Measurements from ENCODE around the gene C19orf85.

C19orf85 gene

DNA sequence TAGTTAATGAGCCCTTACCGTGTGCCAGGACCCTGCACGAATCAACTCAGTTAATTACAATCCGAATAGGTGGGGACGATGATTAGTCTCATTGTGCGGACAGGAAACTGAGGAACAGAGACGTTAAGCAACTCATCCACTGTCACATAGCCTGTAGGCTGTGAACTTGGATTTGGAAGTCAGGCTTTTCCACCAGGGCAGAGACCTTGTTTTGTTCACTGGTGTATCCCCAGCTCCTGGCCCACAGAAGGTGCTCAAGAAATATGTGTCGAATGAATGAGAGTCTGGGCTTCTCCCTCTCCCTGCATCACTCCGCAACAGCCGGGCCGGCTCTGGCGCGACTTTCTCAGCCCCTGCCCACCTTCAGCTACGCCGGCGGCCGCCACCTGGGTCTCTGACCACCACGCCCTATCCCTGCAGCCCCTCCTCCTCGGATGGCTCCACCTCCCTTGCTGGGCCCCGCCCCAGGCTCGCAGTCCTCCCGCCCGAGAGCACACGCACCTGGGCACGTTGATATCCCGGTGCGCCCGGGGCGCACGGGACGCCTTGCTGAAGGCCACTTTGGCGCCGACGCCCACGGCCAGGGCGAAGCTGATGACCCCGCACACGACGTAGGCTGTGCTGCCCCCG is 22.7 kb downstream of the C19orf85 start:
- Histone ChIP-seq H3K4me1 (ENCODE audit: control insufficient read depth in 1 of 2, insufficient read depth in 2 of 2, low read length in 2 of 2) (peaks cover 0 to 12% of the 10 kb centered on the region in 2 donors), H3K4me3 (ENCODE audit: low read depth in 1 of 2, low read length in 2 of 2) (no peak overlapping the region), H3K36me3 (ENCODE audit: control insufficient read depth in 1 of 2, insufficient read depth in 2 of 2, low read length in 2 of 2) (no peaks in the 10 kb centered on the region), H3K27ac (ENCODE audit: low read length) (no peak overlapping the region), H3K9me3 (ENCODE audit: control insufficient read depth in 1 of 2, low read length in 2 of 2) (no peaks in the 10 kb centered on the region), H3K27me3 (ENCODE audit: low read depth, low read length) (peaks cover 50% of the 10 kb centered on the region)

GRCh38 chr19:55441319-55441691 is 23.2 kb downstream of the C19orf85 start:
- Histone ChIP-seq H3K4me1 (ENCODE audit: control insufficient read depth in 1 of 2, insufficient read depth in 2 of 2, low read length in 2 of 2) (peaks cover 0 to 12% of the 10 kb centered on the region in 2 donors), H3K9me3 (ENCODE audit: control insufficient read depth in 1 of 2, low read length in 2 of 2) (no peaks in the 10 kb centered on the region), H3K36me3 (ENCODE audit: control insufficient read depth in 1 of 2, insufficient read depth in 2 of 2, low read length in 2 of 2) (no peaks in the 10 kb centered on the region), H3K27ac (ENCODE audit: low read length) (no peak overlapping the region), H3K4me3 (ENCODE audit: low read depth in 1 of 2, low read length in 2 of 2) (no peak overlapping the region), H3K27me3 (ENCODE audit: low read depth, low read length) (peaks cover 50% of the 10 kb centered on the region)

DNA sequence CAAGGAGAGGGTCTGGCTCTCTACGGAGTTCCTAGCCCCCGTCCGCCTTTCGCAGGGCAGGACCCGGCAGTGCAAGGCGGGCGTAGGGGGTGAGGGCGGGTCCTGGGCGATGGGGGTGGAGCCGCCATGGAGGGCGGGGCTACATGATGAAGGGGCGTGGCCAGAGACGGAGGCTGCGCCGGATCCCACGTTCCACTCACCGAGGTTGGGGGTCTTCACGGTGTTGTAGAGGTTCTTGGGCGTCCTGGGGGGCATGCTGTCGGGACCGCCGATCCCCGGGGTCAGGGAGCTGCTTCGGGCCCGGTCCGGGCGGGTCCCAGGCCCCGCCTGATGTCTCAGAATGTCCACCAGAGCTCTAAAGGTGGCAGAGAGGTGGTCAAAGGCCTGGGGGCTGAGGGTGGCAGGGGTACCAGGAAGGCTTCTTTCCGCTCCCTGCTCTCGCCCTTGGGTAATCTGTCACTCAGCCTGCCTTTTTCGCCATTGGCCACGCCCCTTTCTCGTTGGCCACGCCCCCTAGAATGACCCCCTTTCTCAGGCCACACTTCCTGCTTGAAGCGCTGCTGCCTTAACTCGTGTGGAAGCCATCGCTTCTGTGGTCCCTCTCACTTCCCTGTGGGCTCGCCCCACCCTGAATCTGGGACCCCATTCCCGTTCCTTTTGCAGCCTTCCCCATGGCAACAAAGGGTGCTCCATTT is 24.0 kb downstream of the C19orf85 start:
- Histone ChIP-seq H3K27me3 (ENCODE audit: low read depth, low read length) (peaks cover 50% of the 10 kb centered on the region), H3K9me3 (ENCODE audit: control insufficient read depth in 1 of 2, low read length in 2 of 2) (no peaks in the 10 kb centered on the region), H3K36me3 (ENCODE audit: control insufficient read depth in 1 of 2, insufficient read depth in 2 of 2, low read length in 2 of 2) (no peaks in the 10 kb centered on the region), H3K4me1 (ENCODE audit: control insufficient read depth in 1 of 2, insufficient read depth in 2 of 2, low read length in 2 of 2) (peaks cover 0 to 12% of the 10 kb centered on the region in 2 donors), H3K4me3 (ENCODE audit: low read depth in 1 of 2, low read length in 2 of 2) (no peak overlapping the region), H3K27ac (ENCODE audit: low read length) (no peak overlapping the region)

DNA sequence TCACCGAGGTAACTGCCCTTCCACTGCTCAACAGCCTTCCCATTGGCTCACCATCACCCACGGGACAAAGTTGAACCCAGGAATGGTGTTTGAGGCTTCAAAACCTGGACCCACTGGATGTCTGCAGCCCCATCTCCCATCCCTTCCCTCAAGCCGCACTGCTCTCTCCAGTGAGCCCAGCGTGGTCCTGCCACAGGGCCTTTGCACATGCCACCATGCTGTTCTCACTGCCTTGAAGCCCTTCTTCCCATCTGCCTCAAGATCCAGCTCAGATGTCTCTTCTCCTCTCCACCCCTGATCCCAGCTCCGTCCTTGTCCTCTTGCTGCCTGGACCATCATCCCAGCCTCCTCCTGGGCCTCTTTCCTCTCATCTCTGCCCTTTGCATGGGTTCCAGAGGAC is 25.5 kb downstream of the C19orf85 start:
- no peaks in the 10 kb centered on the region for H3K9me3 ChIP-seq (ENCODE audit: control insufficient read depth in 1 of 2, low read length in 2 of 2)
- no peaks in the 10 kb centered on the region for H3K36me3 ChIP-seq (ENCODE audit: control insufficient read depth in 1 of 2, insufficient read depth in 2 of 2, low read length in 2 of 2)
- H3K4me3 ChIP-seq (ENCODE audit: low read depth in 1 of 2, low read length in 2 of 2), result no peak overlapping the region
- H3K4me1 ChIP-seq (ENCODE audit: control insufficient read depth in 1 of 2, insufficient read depth in 2 of 2, low read length in 2 of 2), result peaks cover 0 to 12% of the 10 kb centered on the region in 2 donors
- peaks cover 48% of the 10 kb centered on the region for H3K27me3 ChIP-seq (ENCODE audit: low read depth, low read length)
- no peak overlapping the region for H3K27ac ChIP-seq (ENCODE audit: low read length)

- no peak overlapping the region for H3K4me3 ChIP-seq (ENCODE audit: low read depth in 1 of 2, low read length in 2 of 2)
- H3K36me3 ChIP-seq (ENCODE audit: control insufficient read depth in 1 of 2, insufficient read depth in 2 of 2, low read length in 2 of 2), result no peaks in the 10 kb centered on the region
- H3K27me3 ChIP-seq (ENCODE audit: low read depth, low read length), result peaks cover 52% of the 10 kb centered on the region
- no peaks in the 10 kb centered on the region for H3K9me3 ChIP-seq (ENCODE audit: control insufficient read depth in 1 of 2, low read length in 2 of 2)
- H3K27ac ChIP-seq (ENCODE audit: low read length), result no peak overlapping the region
- H3K4me1 ChIP-seq (ENCODE audit: control insufficient read depth in 1 of 2, insufficient read depth in 2 of 2, low read length in 2 of 2), result peaks cover 0 to 12% of the 10 kb centered on the region in 2 donors
Measured at GRCh38 chr19:55437410-55437809, 27.1 kb downstream of the C19orf85 start.

GRCh38 chr19:55436847-55437246 is 27.7 kb downstream of the C19orf85 start:
- H3K27me3 ChIP-seq (ENCODE audit: low read depth, low read length), result peaks cover 56% of the 10 kb centered on the region
- no peak overlapping the region for H3K4me3 ChIP-seq (ENCODE audit: low read depth in 1 of 2, low read length in 2 of 2)
- H3K27ac ChIP-seq (ENCODE audit: low read length), result no peak overlapping the region
- H3K9me3 ChIP-seq (ENCODE audit: control insufficient read depth in 1 of 2, low read length in 2 of 2), result no peaks in the 10 kb centered on the region
- peaks cover 0 to 10% of the 10 kb centered on the region in 2 donors for H3K4me1 ChIP-seq (ENCODE audit: control insufficient read depth in 1 of 2, insufficient read depth in 2 of 2, low read length in 2 of 2)
- H3K36me3 ChIP-seq (ENCODE audit: control insufficient read depth in 1 of 2, insufficient read depth in 2 of 2, low read length in 2 of 2), result no peaks in the 10 kb centered on the region

DNA sequence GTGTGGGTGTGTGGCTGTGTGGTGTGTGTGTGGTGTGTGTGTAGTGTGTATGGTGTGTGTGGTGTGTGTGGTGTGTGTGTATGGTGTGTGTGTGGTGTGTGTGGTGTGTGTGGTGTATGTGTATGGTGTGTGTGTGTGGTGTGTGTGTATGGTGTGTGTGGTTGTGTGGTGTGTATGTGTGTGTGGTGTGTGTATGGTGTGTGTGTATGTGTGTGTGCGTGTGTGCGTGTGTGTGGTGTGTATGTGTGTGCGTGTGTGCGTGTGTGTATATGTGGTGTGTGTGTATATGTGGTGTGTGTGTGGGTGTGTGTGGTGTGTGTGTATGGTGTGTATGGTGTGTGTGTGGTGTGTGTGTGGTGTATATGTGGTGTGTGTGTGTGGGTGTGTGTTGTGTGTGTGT is 29.5 kb downstream of the C19orf85 start:
- H3K27me3 ChIP-seq (ENCODE audit: low read depth, low read length), result peaks cover 38% of the 10 kb centered on the region
- no peaks in the 10 kb centered on the region for H3K4me1 ChIP-seq (ENCODE audit: control insufficient read depth in 1 of 2, insufficient read depth in 2 of 2, low read length in 2 of 2)
- no peaks in the 10 kb centered on the region for H3K36me3 ChIP-seq (ENCODE audit: control insufficient read depth in 1 of 2, insufficient read depth in 2 of 2, low read length in 2 of 2)
- H3K9me3 ChIP-seq (ENCODE audit: control insufficient read depth in 1 of 2, low read length in 2 of 2), result peaks cover 0 to 3% of the 10 kb centered on the region in 2 donors
- no peak overlapping the region for H3K27ac ChIP-seq (ENCODE audit: low read length)
- H3K4me3 ChIP-seq (ENCODE audit: low read depth in 1 of 2, low read length in 2 of 2), result no peak overlapping the region

GRCh38 chr19:55434356-55434919 is 30.1 kb downstream of the C19orf85 start:
- H3K9me3 ChIP-seq (ENCODE audit: control insufficient read depth in 1 of 2, low read length in 2 of 2), result peaks cover 0 to 3% of the 10 kb centered on the region in 2 donors
- H3K27me3 ChIP-seq (ENCODE audit: low read depth, low read length), result peaks cover 37% of the 10 kb centered on the region
- H3K4me1 ChIP-seq (ENCODE audit: control insufficient read depth in 1 of 2, insufficient read depth in 2 of 2, low read length in 2 of 2), result no peaks in the 10 kb centered on the region
- no peak overlapping the region for H3K27ac ChIP-seq (ENCODE audit: low read length)
- H3K4me3 ChIP-seq (ENCODE audit: low read depth in 1 of 2, low read length in 2 of 2), result no peak overlapping the region
- no peaks in the 10 kb centered on the region for H3K36me3 ChIP-seq (ENCODE audit: control insufficient read depth in 1 of 2, insufficient read depth in 2 of 2, low read length in 2 of 2)

GRCh38 chr19:55433292-55433691 is 31.3 kb downstream of the C19orf85 start:
- Histone ChIP-seq H3K4me1 (ENCODE audit: control insufficient read depth in 1 of 2, insufficient read depth in 2 of 2, low read length in 2 of 2) (no peaks in the 10 kb centered on the region), H3K4me3 (ENCODE audit: low read depth in 1 of 2, low read length in 2 of 2) (no peak overlapping the region), H3K9me3 (ENCODE audit: control insufficient read depth in 1 of 2, low read length in 2 of 2) (peaks cover 0 to 3% of the 10 kb centered on the region in 2 donors), H3K36me3 (ENCODE audit: control insufficient read depth in 1 of 2, insufficient read depth in 2 of 2, low read length in 2 of 2) (no peaks in the 10 kb centered on the region), H3K27ac (ENCODE audit: low read length) (no peak overlapping the region), H3K27me3 (ENCODE audit: low read depth, low read length) (peaks cover 28% of the 10 kb centered on the region)

DNA sequence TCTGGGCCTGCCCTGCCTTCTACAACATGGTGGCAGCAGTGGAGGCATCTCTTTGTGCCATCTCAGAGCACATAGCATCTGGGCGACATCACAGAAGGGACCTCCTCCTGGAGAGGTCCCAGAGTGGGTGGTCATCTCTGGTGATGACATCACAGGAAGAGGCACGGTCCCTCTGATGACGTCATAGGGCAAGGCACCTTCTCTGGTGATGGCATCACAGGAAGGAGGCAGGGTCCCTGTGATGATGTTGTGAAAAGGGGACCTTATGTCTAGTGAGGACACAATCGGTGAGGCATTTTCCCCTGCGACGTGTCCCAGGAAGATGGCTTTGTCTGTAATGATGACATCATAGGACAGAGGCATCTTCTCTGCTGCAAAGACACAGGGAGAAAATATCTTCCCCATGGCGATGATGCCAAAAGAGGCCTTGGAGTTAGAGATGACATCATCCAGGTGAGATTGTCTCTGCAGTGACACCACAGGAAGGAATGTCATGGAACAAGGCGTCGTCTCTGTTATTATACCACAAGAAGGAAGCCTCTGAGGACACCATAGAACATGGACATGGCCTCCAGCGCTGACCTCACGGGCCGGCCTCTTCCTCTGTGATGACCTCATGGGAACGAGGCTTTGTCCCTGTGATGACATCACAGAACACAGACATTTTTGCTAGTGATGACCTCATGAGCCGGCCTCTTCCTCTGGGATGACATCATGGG is 32.2 kb downstream of the C19orf85 start:
- Histone ChIP-seq H3K27me3 (ENCODE audit: low read depth, low read length) (peaks cover 28% of the 10 kb centered on the region), H3K36me3 (ENCODE audit: control insufficient read depth in 1 of 2, insufficient read depth in 2 of 2, low read length in 2 of 2) (no peaks in the 10 kb centered on the region), H3K4me3 (ENCODE audit: low read depth in 1 of 2, low read length in 2 of 2) (no peak overlapping the region), H3K9me3 (ENCODE audit: control insufficient read depth in 1 of 2, low read length in 2 of 2) (peaks cover 0 to 3% of the 10 kb centered on the region in 2 donors), H3K4me1 (ENCODE audit: control insufficient read depth in 1 of 2, insufficient read depth in 2 of 2, low read length in 2 of 2) (no peaks in the 10 kb centered on the region), H3K27ac (ENCODE audit: low read length) (no peak overlapping the region)

- no peaks in the 10 kb centered on the region for H3K4me1 ChIP-seq (ENCODE audit: control insufficient read depth in 1 of 2, insufficient read depth in 2 of 2, low read length in 2 of 2)
- no peak overlapping the region for H3K4me3 ChIP-seq (ENCODE audit: low read depth in 1 of 2, low read length in 2 of 2)
- H3K9me3 ChIP-seq (ENCODE audit: control insufficient read depth in 1 of 2, low read length in 2 of 2), result peaks cover 0 to 3% of the 10 kb centered on the region in 2 donors
- H3K36me3 ChIP-seq (ENCODE audit: control insufficient read depth in 1 of 2, insufficient read depth in 2 of 2, low read length in 2 of 2), result no peaks in the 10 kb centered on the region
- no peak overlapping the region for H3K27ac ChIP-seq (ENCODE audit: low read length)
- peaks cover 28% of the 10 kb centered on the region for H3K27me3 ChIP-seq (ENCODE audit: low read depth, low read length)
Measured at GRCh38 chr19:55431183-55431582, 33.4 kb downstream of the C19orf85 start.

Data from muscle layer of duodenum (tissue), 2 donors.